H9 (cell line): ENCODE data around the gene SNX4. TPM values are rescaled to one million over a fixed set of nuclear protein-coding genes. Genes with fewer than 3 reads are reported as not detected.

Source experiments
- DNase-seq: peaks from one replicate; pipeline ENCODE4 v3.0.0-alpha.2; 2017
- H2AFZ ChIP-seq: one replicate; pipeline ENCODE4 v1.6.1; 2013; ENCODE audit warnings: mild to moderate bottlenecking, low read length, control low read depth, moderate library complexity
- H2AK5ac ChIP-seq: 2 replicates; pipeline ENCODE4 v1.6.1; 2013; ENCODE audit warnings: low read length, control low read depth, mixed read lengths; ENCODE audit not compliant: insufficient read length
- H2BK120ac ChIP-seq: one replicate; pipeline ENCODE4 v1.6.1; 2013; ENCODE audit warnings: low read depth, mild to moderate bottlenecking, low read length, control low read depth, inconsistent platforms; ENCODE audit not compliant: poor library complexity, severe bottlenecking
- H2BK12ac ChIP-seq: 2 replicates; pipeline ENCODE4 v1.6.1; 2013; ENCODE audit warnings: low read length, control low read depth, mixed read lengths, low read depth; ENCODE audit not compliant: insufficient read length
- H2BK15ac ChIP-seq: 2 replicates; pipeline ENCODE4 v1.6.1; 2013; ENCODE audit warnings: low read depth, low read length, control low read depth
- H2BK20ac ChIP-seq: one replicate; pipeline ENCODE4 v1.6.1; 2013; ENCODE audit warnings: low read depth, mild to moderate bottlenecking, low read length, control low read depth, inconsistent platforms; ENCODE audit not compliant: poor library complexity, severe bottlenecking
- H2BK5ac ChIP-seq: 2 replicates; pipeline ENCODE4 v1.6.1; 2013; ENCODE audit warnings: low read length, control low read depth, mixed read lengths; ENCODE audit not compliant: insufficient read length
- H3K14ac ChIP-seq: 2 replicates; pipeline ENCODE4 v1.6.1; 2013; ENCODE audit warnings: low read length, control low read depth; ENCODE audit not compliant: insufficient read depth
- H3K18ac ChIP-seq: 2 replicates; pipeline ENCODE4 v1.6.1; 2013; ENCODE audit warnings: low read depth, mild to moderate bottlenecking, mixed read lengths, low read length, control low read depth; ENCODE audit not compliant: insufficient read length
- H3K23ac ChIP-seq: 2 replicates; pipeline ENCODE4 v1.6.1; 2013; ENCODE audit warnings: low read length, control low read depth, mixed read lengths, low read depth; ENCODE audit not compliant: insufficient read length
- H3K23me2 ChIP-seq: 2 replicates; pipeline ENCODE4 v1.6.1; 2013; ENCODE audit warnings: low read depth, mild to moderate bottlenecking, mixed read lengths, low read length, control low read depth; ENCODE audit not compliant: insufficient read length, poor library complexity, severe bottlenecking
- H3K27ac ChIP-seq: 2 replicates; pipeline ENCODE4 v1.5.1; 2013; ENCODE audit warnings: low read length, control low read depth, mixed read lengths, low read depth; ENCODE audit not compliant: insufficient read length
- H3K27me3 ChIP-seq: 2 replicates; pipeline ENCODE4 v1.6.1; 2013; ENCODE audit warnings: low read length, control low read depth, inconsistent platforms; ENCODE audit not compliant: insufficient read depth
- H3K4ac ChIP-seq: 2 replicates; pipeline ENCODE4 v1.6.1; 2013; ENCODE audit warnings: low read depth, mild to moderate bottlenecking, control low read depth, inconsistent platforms, low read length, moderate library complexity
- H3K4me1 ChIP-seq: 2 replicates; pipeline ENCODE4 v1.6.1; 2013; ENCODE audit warnings: low read length, control low read depth, inconsistent platforms; ENCODE audit not compliant: insufficient read depth
- H3K4me2 ChIP-seq: 2 replicates; pipeline ENCODE4 v1.6.1; 2013; ENCODE audit warnings: low read length, control low read depth, mixed read lengths; ENCODE audit not compliant: insufficient read length, insufficient read depth
- H3K56ac ChIP-seq: 2 replicates; pipeline ENCODE4 v1.6.1; 2013; ENCODE audit warnings: low read depth, mild to moderate bottlenecking, mixed read lengths, low read length, control low read depth; ENCODE audit not compliant: insufficient read length
- H3K79me1 ChIP-seq: 2 replicates; pipeline ENCODE4 v1.6.1; 2013; ENCODE audit warnings: low read depth, mild to moderate bottlenecking, moderate library complexity, low read length, control low read depth, inconsistent platforms; ENCODE audit not compliant: insufficient read depth, poor library complexity, severe bottlenecking
- H3K79me2 ChIP-seq: 2 replicates; pipeline ENCODE4 v1.6.1; 2013; ENCODE audit warnings: low read length, control low read depth, inconsistent platforms; ENCODE audit not compliant: insufficient read depth
- H3K9ac ChIP-seq: 2 replicates; pipeline ENCODE4 v1.6.1; 2013; ENCODE audit warnings: low read length, control low read depth, mixed read lengths; ENCODE audit not compliant: insufficient read length; ENCODE audit errors: extremely low read depth
- H3K9me3 ChIP-seq: one replicate; pipeline ENCODE4 v1.6.1; 2013; ENCODE audit warnings: low read depth, low read length, inconsistent platforms; ENCODE audit not compliant: control insufficient read depth
- H3T11ph ChIP-seq: one replicate; pipeline ENCODE4 v1.6.1; 2013; ENCODE audit warnings: mild to moderate bottlenecking, low read length, control low read depth, inconsistent platforms
- H4K20me1 ChIP-seq: one replicate; pipeline ENCODE4 v1.6.1; 2013; ENCODE audit not compliant: control insufficient read depth, insufficient read length, insufficient read depth
- H4K5ac ChIP-seq: 2 replicates; pipeline ENCODE4 v1.6.1; 2013; ENCODE audit warnings: low read depth, mild to moderate bottlenecking, mixed read lengths, low read length, control low read depth; ENCODE audit not compliant: insufficient read length
- H4K8ac ChIP-seq: replicated peaks from 2 replicates; pipeline ENCODE4 v1.6.1; 2013; ENCODE audit warnings: low read length, control low read depth, mixed read lengths, low read depth; ENCODE audit not compliant: insufficient read length
- H4K91ac ChIP-seq: 2 replicates; pipeline ENCODE4 v1.6.1; 2013; ENCODE audit warnings: low read depth, mild to moderate bottlenecking, moderate library complexity, mixed read lengths, low read length, control low read depth; ENCODE audit not compliant: insufficient read length
- H3K27ac Mint-ChIP-seq, 3 experiments: 2 replicates in 2 of 3; 3 replicates in 1 of 3; pipeline ENCODE4 v1.8.0; 2020 to 2021; ENCODE audit warnings: mixed read lengths in 3 of 3, mild to moderate bottlenecking in 1 of 3, moderate library complexity in 1 of 3
- H3K27me3 Mint-ChIP-seq: 2 replicates; pipeline ENCODE4 v1.8.0; 2021; ENCODE audit warnings: low read depth, mild to moderate bottlenecking, moderate library complexity, mixed read lengths
- H3K36me3 Mint-ChIP-seq, 3 experiments: 2 replicates in 2 of 3; 3 replicates in 1 of 3; pipeline ENCODE4 v1.8.0; 2020 to 2021; ENCODE audit warnings: low read depth in 3 of 3, mixed read lengths in 3 of 3; ENCODE audit not compliant: insufficient read depth in 1 of 3
- H3K4me1 Mint-ChIP-seq, 2 experiments: 2 replicates each; pipeline ENCODE4 v1.8.0; 2020; ENCODE audit warnings: mixed read lengths in 2 of 2
- H3K4me3 Mint-ChIP-seq, 2 experiments: 2 replicates in 1 of 2; 3 replicates in 1 of 2; pipeline ENCODE4 v1.8.0; 2020 to 2021; ENCODE audit warnings: mild to moderate bottlenecking in 2 of 2, mixed read lengths in 2 of 2, moderate library complexity in 1 of 2
- H3K9me3 Mint-ChIP-seq, 2 experiments: 2 replicates in 1 of 2; 3 replicates in 1 of 2; pipeline ENCODE4 v1.8.0; 2020; ENCODE audit warnings: mild to moderate bottlenecking in 2 of 2, mixed read lengths in 2 of 2, moderate library complexity in 1 of 2
- WGBS: extraction: QIAGEN DNeasy Blood & Tissue Kit; methylation state at CpG from one replicate; pipeline ENCODE4 v1.1.7; 2013; ENCODE audit warnings: missing lambda C conversion rate, low lambda C conversion rate, mixed read lengths; ENCODE audit not compliant: insufficient read length; ENCODE audit errors: extremely low coverage; 5-methylcytosine and 5-hydroxymethylcytosine counted together
- total RNA-seq: library from RNA; stranded (reverse); gene quantifications from 2 replicates; pipeline ENCODE4 v1.2.1, GENCODE V29; 2021
- TF ChIP-seq, protein P1 (sequence below): fragments of 200-600 bp; sonication (generic); conservative IDR thresholded peaks from 3 replicates; pipeline ENCODE4 v1.8.0; 2021; ENCODE audit warnings: antibody characterized with exemption, mild to moderate bottlenecking

SNX4 gene
- total RNA-seq, 1 experiment from 2014 or later: 29.5 TPM

DNA sequence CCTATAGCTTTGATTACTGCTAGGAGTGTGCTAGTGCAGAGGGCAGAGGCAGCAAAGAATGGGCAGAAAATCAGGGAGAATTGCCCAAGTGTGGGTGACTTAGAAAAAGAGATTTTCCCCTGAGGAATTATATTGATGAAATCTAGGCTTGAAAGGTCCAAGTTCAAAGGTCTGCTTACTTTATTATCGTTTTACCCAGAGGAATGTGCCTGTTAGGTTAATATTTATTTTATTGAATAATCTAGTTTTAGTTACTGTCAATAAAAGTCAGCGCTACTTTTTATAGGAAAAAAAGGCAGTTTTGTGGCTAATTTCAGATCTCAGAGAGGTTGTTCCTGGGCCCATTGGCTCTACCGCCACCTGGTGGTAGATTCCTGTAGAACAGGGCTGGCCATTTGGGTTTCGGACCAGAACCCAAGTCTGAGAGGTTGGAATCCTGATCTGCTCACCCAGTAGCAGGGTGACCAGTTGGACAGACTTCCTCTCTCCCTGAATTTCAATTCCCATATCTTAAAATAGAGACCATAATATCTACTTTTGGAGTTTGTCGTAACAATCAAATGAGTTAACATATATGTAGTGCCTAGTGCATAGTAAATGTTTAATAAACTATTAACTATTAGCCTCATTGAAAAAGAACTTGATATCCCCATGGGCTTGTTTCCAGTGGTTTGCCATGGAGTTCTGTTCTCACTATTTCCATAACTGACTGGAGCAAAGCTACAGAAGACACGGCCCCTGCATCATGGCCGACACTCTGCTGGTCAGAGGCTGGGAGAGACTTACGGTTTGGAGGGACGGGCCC lies 82.2 kb downstream of the SNX4 start:
- no CpG with 5 or more reads among the region's 9 CpGs for WGBS
- Histone ChIP-seq H3K56ac (no peak overlapping the region), H3K27me3 (no peaks in the 10 kb centered on the region), H4K5ac (no peak overlapping the region), H2AK5ac (no peak overlapping the region), H2BK120ac (no peak overlapping the region), H2AFZ (no peak overlapping the region), H3K4me1 (no peaks in the 10 kb centered on the region), H3K23me2 (no peaks in the 10 kb centered on the region), H3K4me2 (no peak overlapping the region), H4K20me1 (no peaks in the 10 kb centered on the region), H2BK5ac (no peak overlapping the region), H4K8ac (no peak overlapping the region), H3K27ac (no peak overlapping the region), H3K9me3 (no peaks in the 10 kb centered on the region), H3K23ac (no peak overlapping the region), H2BK15ac (no peak overlapping the region), H2BK20ac (no peak overlapping the region), H3K9ac (no peak overlapping the region), H3T11ph (no peak overlapping the region), H2BK12ac (no peak overlapping the region), H3K79me1 (no peaks in the 10 kb centered on the region), H3K4ac (no peak overlapping the region), H3K79me2 (no peaks in the 10 kb centered on the region), H3K14ac (no peak overlapping the region), H4K91ac (no peak overlapping the region), H3K18ac (no peak overlapping the region)
- H3K36me3 Mint-ChIP-seq: no peaks in the 10 kb centered on the region; a peak in 1 of 7 replicates
- no peaks in the 10 kb centered on the region for H3K27me3 Mint-ChIP-seq
- no peaks in the 10 kb centered on the region for H3K9me3 Mint-ChIP-seq
- TF ChIP-seq, protein P1, sequence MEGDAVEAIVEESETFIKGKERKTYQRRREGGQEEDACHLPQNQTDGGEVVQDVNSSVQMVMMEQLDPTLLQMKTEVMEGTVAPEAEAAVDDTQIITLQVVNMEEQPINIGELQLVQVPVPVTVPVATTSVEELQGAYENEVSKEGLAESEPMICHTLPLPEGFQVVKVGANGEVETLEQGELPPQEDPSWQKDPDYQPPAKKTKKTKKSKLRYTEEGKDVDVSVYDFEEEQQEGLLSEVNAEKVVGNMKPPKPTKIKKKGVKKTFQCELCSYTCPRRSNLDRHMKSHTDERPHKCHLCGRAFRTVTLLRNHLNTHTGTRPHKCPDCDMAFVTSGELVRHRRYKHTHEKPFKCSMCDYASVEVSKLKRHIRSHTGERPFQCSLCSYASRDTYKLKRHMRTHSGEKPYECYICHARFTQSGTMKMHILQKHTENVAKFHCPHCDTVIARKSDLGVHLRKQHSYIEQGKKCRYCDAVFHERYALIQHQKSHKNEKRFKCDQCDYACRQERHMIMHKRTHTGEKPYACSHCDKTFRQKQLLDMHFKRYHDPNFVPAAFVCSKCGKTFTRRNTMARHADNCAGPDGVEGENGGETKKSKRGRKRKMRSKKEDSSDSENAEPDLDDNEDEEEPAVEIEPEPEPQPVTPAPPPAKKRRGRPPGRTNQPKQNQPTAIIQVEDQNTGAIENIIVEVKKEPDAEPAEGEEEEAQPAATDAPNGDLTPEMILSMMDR: peak; percentile 99
- peaks cover 16 to 23% of the 10 kb centered on the region in 2 experiments for H3K4me1 Mint-ChIP-seq
- no peak overlapping the region for H3K4me3 Mint-ChIP-seq
- H3K27ac Mint-ChIP-seq: no peak overlapping the region
- DNase-seq: peak; percentile 55
